SK-MEL-5 (cell line): ENCODE measurements around the gene TMPRSS3. TPM values are rescaled to one million over a fixed set of nuclear protein-coding genes. Genes with fewer than 3 reads are reported as not detected.

Experiments used
- DNase-seq: peaks from one replicate; pipeline ENCODE4 v3.0.0-alpha.2; 2016; ENCODE audit warnings: low read depth, low spot score
- in situ Hi-C: cut with HindIII; loops from 2 replicates; pipeline ENCODE4 v1.10.0; 2016; ENCODE audit warnings: low sequenced_read_pairs, high pct_unique_total_duplicates, low pct_unique_long_range_greater_than_20kb
- polyA plus RNA-seq, 2 experiments: library from polyadenylated mRNA; depleted of rRNA; stranded (reverse); fragments of >200 nt; gene quantifications; 2 replicates each; pipeline ENCODE4 v1.2.3, GENCODE V29; 2015
- total RNA-seq: library from RNA; depleted of rRNA; stranded (reverse); fragments of >200 nt; shearing (Covaris generic); gene quantifications from 2 replicates; pipeline ENCODE4 v1.2.3, GENCODE V29; 2014; rRNA removed

The TMPRSS3 gene
- 0.34 TPM in 1 of 2 replicates, not detected in the other for total RNA-seq
- polyA plus RNA-seq (2015; cell fraction: cytosol; rRNA removed): 0.10 and 0.19 TPM in 2 replicates
- not detected in 2 replicates for polyA plus RNA-seq (2015; cell fraction: nucleus; rRNA removed)

DNA sequence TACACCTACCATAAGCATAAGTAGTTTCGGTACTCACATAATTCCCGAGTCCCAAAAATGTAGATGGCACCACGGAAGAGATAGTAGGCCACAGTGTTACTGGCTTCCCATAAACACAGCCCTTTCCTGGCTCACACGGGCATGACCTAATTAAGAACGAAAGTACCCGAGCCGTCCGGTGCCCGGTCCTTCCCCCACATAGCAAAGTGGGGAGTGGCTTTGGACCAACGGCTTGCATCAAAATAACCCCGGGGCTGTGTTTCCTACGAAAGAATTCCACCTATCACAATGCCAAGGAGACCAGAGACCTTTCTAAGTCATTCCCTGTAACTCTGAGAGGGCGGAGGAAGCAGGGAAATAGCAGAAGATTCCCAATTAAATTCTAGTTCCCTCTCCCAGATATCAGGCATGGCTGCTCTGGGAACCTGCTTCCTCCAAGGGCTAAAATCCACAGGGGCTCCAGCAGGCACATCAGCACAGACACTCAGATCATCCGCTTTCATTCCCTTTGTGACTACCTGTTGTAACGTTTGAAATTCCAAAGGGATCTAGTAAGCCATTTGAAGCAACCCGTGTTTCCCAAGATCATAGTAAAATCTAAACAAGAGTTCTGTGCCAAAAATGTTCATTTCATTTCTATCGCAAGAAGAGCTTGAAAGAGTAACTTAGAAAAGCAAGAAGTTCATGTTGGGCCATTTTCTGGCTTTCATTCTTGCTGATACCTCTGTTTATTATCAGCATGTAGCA lies at the start of gene TMPRSS3:
TSS of gene TMPRSS3 (minus strand) at position 148 of the 747 bp plus-strand sequence. CDS start 635 bp downstream, outside the sequence.
- in situ Hi-C loops: no loop called here
- no peak for DNase-seq

- in situ Hi-C loops: no loop called here
- no peak for DNase-seq
Observed at GRCh38 chr21:42445311-42445710, 49.5 kb upstream of the TMPRSS3 start.

- DNase-seq: no peak
- in situ Hi-C loops: no loop called here
Observed at GRCh38 chr21:42444745-42445059, 48.9 kb upstream of the TMPRSS3 start.

DNA sequence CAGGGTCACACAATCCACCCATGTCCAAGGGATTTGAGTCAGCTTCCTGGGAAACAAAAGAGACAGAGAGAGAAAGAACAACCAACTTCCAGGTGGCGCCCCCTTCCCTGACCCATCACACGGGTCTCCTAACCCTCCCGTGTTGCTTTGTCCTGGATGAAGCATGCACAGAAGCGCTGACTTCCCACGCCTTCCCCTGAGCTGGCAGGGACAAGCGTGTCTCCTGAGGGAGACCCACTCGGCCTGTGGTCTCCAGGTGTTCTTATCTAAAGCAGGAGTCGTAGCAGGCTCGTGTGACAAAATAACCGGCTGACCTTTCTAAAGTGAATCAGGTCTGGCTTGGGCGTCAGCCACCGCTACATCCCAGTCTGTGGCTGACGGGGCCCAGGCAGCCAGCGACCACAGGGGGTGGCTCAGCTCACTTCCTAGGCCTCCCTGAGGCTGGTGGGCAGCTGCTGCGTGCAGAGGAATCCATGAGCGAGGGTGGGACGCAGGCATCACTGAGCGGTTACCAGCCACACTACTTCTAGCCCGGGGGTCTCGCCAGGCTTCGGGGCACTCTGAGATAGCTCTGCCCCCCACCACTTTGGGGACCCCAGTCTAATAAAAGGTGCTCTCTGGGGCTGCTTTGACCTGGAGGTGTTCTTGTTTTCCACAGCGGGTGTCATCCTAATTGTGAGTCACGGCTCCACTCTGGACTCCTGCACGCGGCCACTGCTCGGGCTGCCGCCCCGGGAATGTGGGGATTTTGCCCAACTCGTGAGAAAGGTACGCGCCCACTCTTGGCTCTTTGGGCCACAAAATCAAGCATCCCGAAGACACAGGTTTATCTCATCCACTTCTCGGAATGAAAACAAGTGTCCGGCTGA lies 48.3 kb upstream of the TMPRSS3 start:
- in situ Hi-C loops: no loop called here
- no peak for DNase-seq

- no peak for DNase-seq
- in situ Hi-C loops: no loop called here
Observed at GRCh38 chr21:42443181-42443785, 47.4 kb upstream of the TMPRSS3 start.

- no peak for DNase-seq
- in situ Hi-C loops: no loop called here
Observed at GRCh38 chr21:42441963-42442362, 46.1 kb upstream of the TMPRSS3 start.

DNA sequence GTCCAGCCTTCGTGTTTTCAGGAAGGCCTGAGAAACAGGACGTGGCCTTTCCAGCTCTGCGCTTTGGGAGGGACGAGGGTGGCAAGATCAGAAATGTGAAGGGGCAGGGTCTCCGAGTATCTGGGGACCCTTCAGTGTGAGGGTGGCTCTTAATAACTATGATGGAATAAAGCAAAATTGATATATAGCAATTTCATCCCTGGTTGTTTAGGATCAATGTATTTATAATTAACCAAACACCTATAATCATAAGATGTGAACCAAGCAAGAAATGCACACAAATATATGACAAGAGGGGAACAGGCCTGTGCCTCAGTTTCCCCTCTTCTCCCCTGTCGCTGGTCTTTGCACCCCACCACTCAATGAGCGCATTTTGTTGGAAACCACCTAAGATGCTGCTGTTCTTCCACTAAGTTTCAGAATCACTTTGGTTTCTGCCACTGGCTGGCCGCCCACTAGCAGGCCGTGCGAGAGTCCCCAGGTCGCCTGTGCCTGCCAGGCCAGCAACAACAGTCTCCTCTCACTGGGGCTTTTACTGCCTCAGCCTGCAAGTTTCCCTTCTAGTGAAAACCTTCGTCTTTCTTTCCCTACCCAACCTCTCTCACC lies 44.4 kb upstream of the TMPRSS3 start:
- in situ Hi-C loops: no loop called here
- DNase-seq: no peak

DNA sequence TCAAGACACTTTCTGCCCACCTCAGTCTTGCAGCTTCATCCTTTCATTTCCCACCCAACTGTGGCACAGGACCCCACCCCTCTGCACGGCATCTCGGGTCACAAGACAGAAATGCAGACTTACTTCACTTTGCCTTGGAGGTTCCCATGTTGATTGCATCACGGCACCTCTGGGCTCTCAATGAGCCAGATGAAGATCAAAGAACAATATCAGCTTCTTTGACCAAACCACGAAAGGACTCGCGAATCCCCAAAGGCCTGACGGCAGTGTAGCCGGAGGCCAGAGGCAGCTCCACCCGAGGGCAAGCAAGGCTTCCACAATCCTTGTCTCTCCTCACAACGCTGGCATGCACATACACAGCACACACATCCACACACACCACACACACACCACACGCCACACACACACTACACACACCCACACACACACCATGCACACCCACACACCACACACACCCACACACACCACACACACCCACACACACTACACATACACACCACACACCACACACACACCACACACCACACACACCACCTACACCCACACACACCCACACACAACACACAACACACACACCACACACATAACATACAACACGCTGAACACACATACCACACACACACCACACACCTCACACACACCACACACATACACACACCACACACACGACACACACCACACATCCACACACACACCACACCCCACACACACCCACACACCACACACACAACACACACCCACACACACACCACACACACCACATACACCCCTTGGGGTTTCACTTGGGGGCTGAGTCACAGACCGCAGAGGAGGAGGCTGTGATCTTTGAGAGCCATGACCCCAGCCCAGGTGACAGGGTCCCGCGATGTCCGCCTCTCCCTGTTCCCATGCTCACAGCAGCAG lies 43.7 kb upstream of the TMPRSS3 start:
- DNase-seq: no peak
- in situ Hi-C loops: no loop called here

DNA sequence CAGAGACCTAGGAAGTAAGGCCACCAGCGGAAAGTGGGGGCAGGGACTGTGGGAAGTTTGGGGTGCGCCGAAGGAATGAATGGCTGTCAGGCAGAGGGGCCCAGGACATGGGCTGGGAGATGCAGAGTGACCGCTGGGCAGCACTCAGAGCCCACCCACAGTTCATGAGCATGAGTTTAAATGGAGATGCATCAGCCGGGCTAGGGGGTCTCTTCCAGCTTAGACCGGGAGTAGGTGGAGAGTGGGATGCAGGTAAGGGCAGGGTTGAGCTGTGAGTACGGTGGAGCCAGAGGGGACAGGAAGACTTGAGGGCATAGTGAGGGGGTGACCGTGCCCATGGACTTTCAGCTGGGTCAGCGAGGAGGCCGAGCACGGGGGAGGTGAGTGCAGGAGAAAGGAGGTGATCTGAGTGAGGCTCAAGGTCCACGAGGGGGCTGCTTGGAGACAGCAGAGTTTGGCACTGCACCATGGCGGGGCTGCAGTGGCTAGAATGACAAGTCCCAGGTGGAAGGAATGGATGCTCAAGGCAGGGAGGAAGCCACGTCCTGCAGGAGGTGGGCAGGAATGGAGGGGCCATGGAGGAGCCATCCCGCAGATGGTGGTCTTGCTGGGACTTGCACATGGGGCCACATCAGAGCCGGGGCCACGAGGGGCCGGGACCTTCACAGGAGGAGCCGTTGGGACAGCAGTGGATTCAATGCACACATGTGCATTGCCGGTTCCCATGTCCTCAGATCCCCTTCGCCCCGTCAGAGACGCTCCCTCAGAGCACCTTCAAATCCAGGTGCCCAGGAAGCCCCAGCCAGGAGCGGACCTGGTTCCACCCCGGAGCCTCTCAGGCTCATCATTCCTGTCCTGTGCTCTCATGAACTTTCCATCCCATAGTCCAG lies 42.7 kb upstream of the TMPRSS3 start:
- in situ Hi-C loops: no loop called here
- DNase-seq: no peak

GRCh38 chr21:42437786-42438185 lies 41.9 kb upstream of the TMPRSS3 start:
- DNase-seq: no peak
- in situ Hi-C loops: no loop called here

DNA sequence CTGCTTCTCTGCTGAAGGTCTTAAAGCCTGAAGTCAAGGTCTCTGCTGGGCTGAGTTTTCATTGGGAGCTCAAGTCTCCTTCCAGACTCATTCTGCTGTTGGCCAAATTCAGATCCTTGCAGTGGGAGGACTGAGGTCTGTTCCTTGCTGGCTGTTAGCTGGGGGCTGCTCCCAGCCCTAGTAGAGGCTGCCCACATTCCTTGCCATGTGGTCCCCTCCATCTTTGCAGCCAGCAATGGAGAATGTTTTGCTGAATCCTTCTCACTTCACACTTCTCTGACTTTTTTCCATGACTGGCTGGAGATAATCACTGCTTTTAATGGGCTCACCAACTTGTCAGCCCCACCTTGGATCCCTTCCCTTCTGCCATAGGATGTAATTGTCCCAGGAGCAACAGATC lies 41.1 kb upstream of the TMPRSS3 start:
- in situ Hi-C loops: no loop called here
- no peak for DNase-seq

DNA sequence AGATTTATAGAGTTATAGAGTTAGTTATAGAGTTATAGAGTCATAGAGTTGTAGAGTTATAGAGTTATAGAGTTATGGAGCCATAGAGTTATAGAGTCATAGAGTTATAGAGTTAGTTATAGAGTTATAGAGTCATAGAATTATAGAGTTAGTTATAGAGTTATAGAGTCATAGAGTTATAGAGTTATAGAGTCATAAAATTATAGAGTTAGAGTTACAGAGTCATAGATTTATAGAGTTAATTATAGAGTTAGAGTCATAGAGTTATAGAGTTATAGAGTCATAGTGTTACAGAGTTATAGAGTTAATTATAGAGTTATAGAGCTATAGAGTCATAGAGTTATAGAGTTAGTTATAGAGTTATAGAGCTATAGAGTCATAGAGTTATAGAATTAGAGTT lies 40.0 kb upstream of the TMPRSS3 start:
- in situ Hi-C loops: no loop called here

DNA sequence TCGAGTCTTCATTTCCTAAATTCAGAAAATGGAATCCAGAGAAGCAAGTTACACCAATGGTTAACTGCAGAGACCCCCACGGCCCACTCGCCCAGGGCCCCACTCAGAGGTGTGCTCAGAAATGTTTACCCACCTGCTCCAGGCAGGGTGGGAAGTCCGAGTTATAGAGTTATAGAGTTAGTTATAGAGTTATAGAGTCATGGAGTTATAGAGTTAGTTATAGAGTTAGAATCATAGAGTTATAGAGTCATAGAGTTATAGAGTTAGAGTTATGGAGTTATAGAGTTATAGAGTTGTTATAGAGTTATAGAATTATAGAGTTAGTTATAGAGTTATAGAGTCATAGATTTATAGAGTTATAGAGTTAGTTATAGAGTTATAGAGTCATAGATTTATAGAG lies 39.5 kb upstream of the TMPRSS3 start:
- DNase-seq: no peak
- in situ Hi-C loops: no loop called here

More for the DNA sequence above, 40.0 kb upstream of the TMPRSS3 start:
- no peak for DNase-seq

GRCh38 chr21:42434884-42435283 lies 39.0 kb upstream of the TMPRSS3 start:
- in situ Hi-C loops: no loop called here
- no peak for DNase-seq

- in situ Hi-C loops: no loop called here
- DNase-seq: no peak
Observed at GRCh38 chr21:42433946-42434551, 38.2 kb upstream of the TMPRSS3 start.

- in situ Hi-C loops: no loop called here
- no peak for DNase-seq
Observed at GRCh38 chr21:42432695-42433094, 36.8 kb upstream of the TMPRSS3 start.
